GM12878 (cell line): ENCODE measurements around the gene SYNGR2.

Experiments used
- POLR2A ChIP-seq: IDR thresholded peaks from 2 replicates; pipeline ENCODE4 v1.6.1; 2011; ENCODE audit warnings: low read depth, mild to moderate bottlenecking, low read length
- TF ChIP-seq, protein P1 (sequence below): IDR thresholded peaks from 2 replicates; pipeline ENCODE4 v1.6.1; 2012; ENCODE audit warnings: mild to moderate bottlenecking, low read depth, low read length
- TF ChIP-seq, protein P2 (sequence below): IDR thresholded peaks from 2 replicates; pipeline ENCODE4 v1.6.1; 2012; ENCODE audit warnings: low read depth, low read length, improper control_type of control experiment

DNA sequence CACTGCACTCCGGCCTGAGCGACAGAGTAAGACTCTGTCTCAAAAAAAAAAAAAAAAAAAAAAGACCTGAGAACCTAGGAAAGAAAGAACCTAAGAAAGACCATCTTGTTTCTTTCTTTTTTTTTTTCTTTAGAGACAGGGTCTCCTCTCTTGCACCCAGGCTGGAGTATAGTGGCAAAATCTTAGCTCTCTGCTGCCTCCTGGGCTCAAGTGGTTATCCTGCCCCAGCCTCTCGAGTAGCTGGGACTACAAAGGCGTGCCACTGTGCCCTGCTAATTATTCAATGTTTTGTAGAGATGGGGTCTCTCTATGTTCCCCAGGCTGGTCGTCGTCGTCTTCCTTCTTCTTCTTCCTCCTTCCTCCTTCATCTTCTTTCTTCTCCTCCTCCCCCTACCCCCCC, 37.9 kb downstream of the SYNGR2 start:
- no peak for TF ChIP-seq POLR2A
- TF ChIP-seq, protein P1, sequence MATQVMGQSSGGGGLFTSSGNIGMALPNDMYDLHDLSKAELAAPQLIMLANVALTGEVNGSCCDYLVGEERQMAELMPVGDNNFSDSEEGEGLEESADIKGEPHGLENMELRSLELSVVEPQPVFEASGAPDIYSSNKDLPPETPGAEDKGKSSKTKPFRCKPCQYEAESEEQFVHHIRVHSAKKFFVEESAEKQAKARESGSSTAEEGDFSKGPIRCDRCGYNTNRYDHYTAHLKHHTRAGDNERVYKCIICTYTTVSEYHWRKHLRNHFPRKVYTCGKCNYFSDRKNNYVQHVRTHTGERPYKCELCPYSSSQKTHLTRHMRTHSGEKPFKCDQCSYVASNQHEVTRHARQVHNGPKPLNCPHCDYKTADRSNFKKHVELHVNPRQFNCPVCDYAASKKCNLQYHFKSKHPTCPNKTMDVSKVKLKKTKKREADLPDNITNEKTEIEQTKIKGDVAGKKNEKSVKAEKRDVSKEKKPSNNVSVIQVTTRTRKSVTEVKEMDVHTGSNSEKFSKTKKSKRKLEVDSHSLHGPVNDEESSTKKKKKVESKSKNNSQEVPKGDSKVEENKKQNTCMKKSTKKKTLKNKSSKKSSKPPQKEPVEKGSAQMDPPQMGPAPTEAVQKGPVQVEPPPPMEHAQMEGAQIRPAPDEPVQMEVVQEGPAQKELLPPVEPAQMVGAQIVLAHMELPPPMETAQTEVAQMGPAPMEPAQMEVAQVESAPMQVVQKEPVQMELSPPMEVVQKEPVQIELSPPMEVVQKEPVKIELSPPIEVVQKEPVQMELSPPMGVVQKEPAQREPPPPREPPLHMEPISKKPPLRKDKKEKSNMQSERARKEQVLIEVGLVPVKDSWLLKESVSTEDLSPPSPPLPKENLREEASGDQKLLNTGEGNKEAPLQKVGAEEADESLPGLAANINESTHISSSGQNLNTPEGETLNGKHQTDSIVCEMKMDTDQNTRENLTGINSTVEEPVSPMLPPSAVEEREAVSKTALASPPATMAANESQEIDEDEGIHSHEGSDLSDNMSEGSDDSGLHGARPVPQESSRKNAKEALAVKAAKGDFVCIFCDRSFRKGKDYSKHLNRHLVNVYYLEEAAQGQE, result no peak
- TF ChIP-seq, protein P2, sequence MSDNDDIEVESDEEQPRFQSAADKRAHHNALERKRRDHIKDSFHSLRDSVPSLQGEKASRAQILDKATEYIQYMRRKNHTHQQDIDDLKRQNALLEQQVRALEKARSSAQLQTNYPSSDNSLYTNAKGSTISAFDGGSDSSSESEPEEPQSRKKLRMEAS, result no peak
